Urinary bladder (tissue), 4 donors: ENCODE measurements around the gene RBM7. TPM values are rescaled to one million over a fixed set of nuclear protein-coding genes. Genes with fewer than 3 reads are reported as not detected.
A peak's percentile ranks its signal among the peaks of the same experiment; 100 is the strongest.

ENCODE experiments used
- DNase-seq: peaks from one replicate; pipeline ENCODE4 v3.0.0-alpha.2; 2015; ENCODE audit errors: extremely low spot score
- H3K27ac ChIP-seq: one replicate; pipeline ENCODE4 v1.5.1; 2013; ENCODE audit warnings: low read depth, mild to moderate bottlenecking, moderate library complexity
- H3K36me3 ChIP-seq: one replicate; pipeline ENCODE4 v1.6.1; 2013; ENCODE audit warnings: mild to moderate bottlenecking, moderate library complexity; ENCODE audit not compliant: insufficient read depth
- H3K4me1 ChIP-seq: one replicate; pipeline ENCODE4 v1.6.1; 2013; ENCODE audit warnings: mild to moderate bottlenecking, moderate library complexity; ENCODE audit not compliant: insufficient read depth
- H3K4me3 ChIP-seq: one replicate; pipeline ENCODE4 v1.5.1; 2013; ENCODE audit warnings: low read depth, low read length
- WGBS: extraction: QIAGEN DNeasy Blood & Tissue Kit; methylation state at CpG from one replicate; pipeline ENCODE4 v1.1.7; 2013; 5-methylcytosine and 5-hydroxymethylcytosine counted together
- polyA plus RNA-seq: library from polyadenylated mRNA; stranded (reverse); fragments of 200-250 nt; gene quantifications from one replicate; pipeline ENCODE4 v1.2.3, GENCODE V29; 2013
- total RNA-seq: library from RNA; depleted of rRNA; stranded (reverse); fragments of >200 nt; gene quantifications from one replicate; pipeline ENCODE4 v1.2.3, GENCODE V29; 2014
- donor health status: healthy with polysubstance abuse.
- donor health status: healthy.

Gene RBM7
- total and polyA plus RNA-seq, 2 donors, result 29.4 to 39.2 TPM

DNA sequence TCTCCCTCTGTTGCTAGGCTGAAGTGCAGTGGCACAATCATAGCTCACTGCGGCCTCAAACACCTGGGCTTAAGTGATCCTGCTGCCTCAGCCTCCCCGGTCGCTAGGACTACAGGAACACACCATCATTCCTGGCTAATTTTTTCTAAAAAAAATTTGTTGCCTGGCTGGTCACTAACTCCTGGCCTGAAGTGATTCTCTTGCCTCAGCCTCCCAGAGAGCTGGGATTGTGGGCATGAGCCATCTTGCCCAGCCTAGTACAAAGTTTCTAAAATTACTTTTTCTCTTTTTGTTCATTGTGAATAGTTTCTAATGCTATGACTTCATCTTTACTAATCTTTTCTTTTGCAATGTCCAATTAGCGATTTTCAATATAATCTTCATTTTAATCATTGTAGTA is 12.5 kb downstream of the RBM7 start:
- Histone ChIP-seq H3K36me3 (peaks cover 3% of the 10 kb centered on the region), H3K4me1 (no peaks in the 10 kb centered on the region), H3K4me3 (no peak overlapping the region), H3K27ac (no peak overlapping the region)
- 97% methylated on average over 4 of the region's 4 CpGs for WGBS
- DNase-seq, result no peak

DNA sequence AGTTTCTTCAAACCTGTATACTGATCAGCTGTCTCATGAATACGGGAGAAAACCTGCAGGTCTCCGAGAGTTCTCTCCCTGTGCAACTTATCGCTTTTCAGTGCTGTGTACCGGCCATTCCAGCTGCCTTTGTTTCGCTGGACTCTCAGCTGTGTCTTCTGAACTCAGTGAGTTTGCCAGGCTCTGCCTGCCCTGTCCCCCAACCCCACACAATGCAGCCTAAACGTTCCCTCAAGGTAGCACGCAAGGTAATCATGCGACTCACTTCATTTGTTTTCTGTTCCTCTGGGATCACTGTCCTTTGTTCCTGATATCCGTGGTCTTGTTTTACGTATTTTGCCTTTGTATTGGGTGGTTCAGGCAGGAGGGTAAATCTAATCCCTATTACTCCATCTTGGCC is 13.5 kb downstream of the RBM7 start:
- no peak for DNase-seq
- Histone ChIP-seq H3K4me3 (no peak overlapping the region), H3K27ac (no peak overlapping the region), H3K36me3 (peaks cover 3% of the 10 kb centered on the region), H3K4me1 (no peaks in the 10 kb centered on the region)
- WGBS, result 89% methylated on average over 10 of the region's 10 CpGs

DNA sequence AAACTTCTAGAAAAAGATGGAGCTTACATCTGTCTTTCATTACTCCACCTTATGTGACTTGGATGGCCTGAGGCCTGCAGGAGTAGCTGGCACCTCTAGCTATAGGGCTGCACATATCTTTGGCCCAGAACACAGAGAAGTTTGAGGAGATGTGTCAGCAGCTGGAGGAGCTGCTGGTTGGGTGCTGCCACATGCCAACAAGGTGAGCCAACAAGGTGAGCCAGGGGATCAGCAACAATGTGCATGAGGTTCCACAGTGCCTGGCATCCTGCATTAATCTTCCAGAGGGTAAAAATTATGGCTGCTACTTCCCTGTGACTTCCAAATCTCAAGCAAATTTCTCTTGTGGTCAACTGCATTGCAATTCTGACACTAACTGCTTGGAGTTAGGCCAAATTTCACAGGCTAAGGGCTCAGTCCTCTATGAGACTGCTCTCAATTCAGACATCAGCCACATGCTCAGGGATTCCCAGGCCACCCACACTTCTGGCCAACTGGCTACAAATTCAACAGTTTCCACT is 16.0 kb downstream of the RBM7 start:
- DNase-seq, result no peak
- H3K4me3 ChIP-seq, result no peak overlapping the region
- H3K4me1 ChIP-seq, result no peaks in the 10 kb centered on the region
- H3K27ac ChIP-seq, result no peak overlapping the region
- H3K36me3 ChIP-seq, result no peaks in the 10 kb centered on the region

DNA sequence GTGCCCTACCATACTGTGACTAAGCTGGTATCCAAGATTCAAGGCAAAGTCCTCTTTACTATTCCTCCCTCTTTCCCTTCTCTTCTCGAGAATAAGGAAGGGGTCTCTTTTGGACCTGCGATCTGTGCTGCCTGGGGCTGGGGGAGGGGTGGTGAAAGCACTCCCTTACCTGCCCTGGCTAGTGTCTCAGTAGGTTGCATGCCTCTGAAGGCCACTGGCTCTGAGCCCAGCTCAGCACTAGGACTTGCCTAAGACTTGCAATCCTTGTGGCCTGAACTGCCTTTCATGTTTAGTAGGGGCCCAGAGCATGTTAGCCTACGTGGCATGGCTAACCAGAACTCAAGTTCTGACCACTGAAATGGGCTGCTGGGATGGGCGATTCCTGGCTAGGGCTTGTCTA is 25.8 kb downstream of the RBM7 start:
- H3K4me3 ChIP-seq, result no peak overlapping the region
- H3K4me1 ChIP-seq, result no peaks in the 10 kb centered on the region
- WGBS, result 96% methylated on average over 4 of the region's 4 CpGs
- no peaks in the 10 kb centered on the region for H3K36me3 ChIP-seq
- H3K27ac ChIP-seq, result no peak overlapping the region
- DNase-seq, result no peak

DNA sequence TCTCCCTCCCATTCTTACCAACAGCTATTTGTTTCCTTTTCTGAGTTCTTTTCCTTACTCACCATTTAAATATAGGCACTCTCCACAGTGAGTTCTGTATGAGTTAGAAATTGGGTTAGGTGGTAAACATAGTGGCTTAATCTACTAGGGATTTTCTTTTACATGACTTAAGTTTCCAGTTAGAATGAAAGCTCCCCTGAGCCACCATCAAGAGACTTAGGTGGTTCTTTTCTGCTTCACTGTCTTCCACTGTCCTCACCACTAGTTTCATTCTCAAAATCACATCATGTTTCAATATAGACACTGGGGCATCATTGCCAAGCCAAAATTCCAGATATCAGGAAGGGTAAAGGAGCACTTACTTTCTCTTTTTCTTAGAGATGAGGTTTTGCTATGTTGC is 29.8 kb downstream of the RBM7 start:
- no peaks in the 10 kb centered on the region for H3K36me3 ChIP-seq
- no peak overlapping the region for H3K27ac ChIP-seq
- no peak for DNase-seq
- no peaks in the 10 kb centered on the region for H3K4me1 ChIP-seq
- no peak overlapping the region for H3K4me3 ChIP-seq

DNA sequence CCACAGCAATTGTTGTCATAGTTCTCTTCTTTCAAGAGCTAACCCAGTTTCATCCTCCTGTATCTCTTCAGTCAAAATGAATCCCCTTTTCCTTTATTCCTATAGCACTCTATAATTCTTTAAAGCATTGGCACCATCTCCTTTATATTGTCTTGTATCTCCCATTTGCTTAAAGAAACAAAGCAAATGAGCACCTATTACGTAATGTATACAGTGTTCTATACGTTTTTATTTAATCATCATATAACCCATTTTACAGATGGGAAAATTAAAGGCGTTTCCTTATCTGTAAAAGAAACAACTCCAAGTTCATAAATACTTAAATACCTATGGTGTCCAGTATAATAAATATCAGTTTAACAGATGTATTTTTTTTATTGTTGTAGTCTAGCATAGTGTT is 32.4 kb downstream of the RBM7 start:
- Histone ChIP-seq H3K4me3 (no peak overlapping the region), H3K36me3 (no peaks in the 10 kb centered on the region), H3K27ac (no peak overlapping the region), H3K4me1 (no peaks in the 10 kb centered on the region)
- DNase-seq, result no peak
- 55% methylated on average over 3 of the region's 3 CpGs for WGBS

DNA sequence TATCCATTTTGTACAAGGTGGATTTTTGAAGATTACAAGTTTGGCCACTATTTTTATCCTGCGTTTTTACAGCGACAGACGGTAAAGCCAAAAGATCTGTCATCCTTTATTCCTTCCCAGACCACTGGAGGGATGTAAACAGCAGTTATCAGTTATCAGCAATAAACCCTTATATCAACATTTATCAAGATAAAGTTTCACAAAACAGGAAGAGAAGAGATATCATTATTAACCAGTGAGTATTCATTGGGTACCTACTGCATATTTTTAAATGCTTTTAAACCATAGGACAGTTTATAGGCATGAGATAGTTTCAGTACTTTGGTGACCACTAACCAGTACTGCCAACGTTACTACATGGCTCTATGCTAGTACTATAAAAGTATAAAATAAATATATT is 32.9 kb downstream of the RBM7 start:
- no peak overlapping the region for H3K4me3 ChIP-seq
- 25% methylated on average over 4 of the region's 4 CpGs for whole genome bisulfite sequencing
- H3K27ac ChIP-seq, result no peak overlapping the region
- DNase-seq, result no peak
- H3K36me3 ChIP-seq, result no peaks in the 10 kb centered on the region
- no peaks in the 10 kb centered on the region for H3K4me1 ChIP-seq

DNA sequence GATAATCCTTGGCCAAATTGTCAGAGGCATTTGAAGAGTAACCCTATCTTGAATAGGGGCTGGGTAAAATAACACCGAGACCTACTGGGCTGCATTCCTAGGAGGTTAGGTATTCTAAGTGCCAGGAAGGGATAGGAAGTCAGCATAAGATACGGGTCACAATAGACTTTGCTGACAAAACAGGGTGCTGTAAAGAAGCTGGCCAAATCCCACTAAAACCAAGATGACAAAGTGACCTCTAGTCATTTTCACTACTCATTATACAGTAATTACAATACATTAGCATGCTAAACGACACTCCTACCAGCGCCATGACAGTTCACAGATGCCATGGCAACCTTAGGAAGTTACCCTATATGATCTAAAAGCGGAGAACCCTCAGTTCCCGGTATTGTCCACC is 37.8 kb downstream of the RBM7 start:
- WGBS, result 73% methylated on average over 6 of the region's 6 CpGs
- Histone ChIP-seq H3K4me1 (no peaks in the 10 kb centered on the region), H3K4me3 (no peak overlapping the region), H3K36me3 (no peaks in the 10 kb centered on the region), H3K27ac (no peak overlapping the region)
- no peak for DNase-seq

DNA sequence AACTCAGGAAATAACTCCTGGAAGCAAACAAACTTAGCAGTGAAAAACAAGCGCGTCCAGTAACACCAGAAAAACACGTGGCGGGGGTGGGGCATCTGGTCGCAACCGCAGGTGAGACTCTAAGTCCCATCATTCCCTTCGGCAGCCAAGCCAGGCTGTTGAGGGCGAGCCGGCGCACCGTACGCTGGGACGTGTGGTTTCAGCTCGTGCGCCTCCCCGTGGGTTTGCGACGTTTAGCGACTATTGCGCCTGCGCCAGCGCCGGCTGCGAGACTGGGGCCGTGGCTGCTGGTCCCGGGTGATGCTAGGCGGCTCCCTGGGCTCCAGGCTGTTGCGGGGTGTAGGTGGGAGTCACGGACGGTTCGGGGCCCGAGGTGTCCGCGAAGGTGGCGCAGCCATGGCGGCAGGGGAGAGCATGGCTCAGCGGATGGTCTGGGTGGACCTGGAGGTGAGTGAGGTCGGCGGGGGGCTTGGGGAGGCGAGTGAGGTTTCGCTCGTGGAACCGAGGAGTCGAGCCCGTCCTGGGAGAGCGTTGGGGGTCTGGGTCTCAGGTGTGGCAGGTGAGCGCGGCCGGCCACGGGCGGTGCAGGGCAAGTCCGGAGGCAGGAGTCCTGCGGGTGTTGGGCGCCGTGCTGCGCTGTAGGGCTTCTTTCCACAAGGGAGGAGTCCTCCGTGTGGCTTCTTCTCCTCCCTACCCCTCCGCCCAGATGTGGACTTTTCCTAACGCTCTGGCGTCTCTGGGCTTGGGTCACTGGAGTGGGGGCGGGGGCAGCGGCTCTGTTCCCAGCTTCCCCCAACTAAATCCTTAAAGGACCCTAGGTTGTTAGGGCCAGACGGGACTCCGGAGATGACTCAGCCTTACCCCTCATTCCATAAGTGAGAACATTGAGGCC is 39.0 kb downstream of the RBM7 start, which contains the start of gene REXO2:
Gene REXO2 (plus strand): TSS at position 239 of the 892 bp plus-strand sequence. CDS start 62 bp downstream, at position 301.
- WGBS, result under 1% methylated on average over 64 of the region's 64 CpGs
- DNase-seq, result peak; percentile 90
- Histone ChIP-seq H3K36me3 (no peaks in the 10 kb centered on the region), H3K4me3 (peak within 1 kb of the TSS; percentile 84), H3K27ac (peak within 1 kb of the TSS; percentile 76), H3K4me1 (no peaks in the 10 kb centered on the region)

DNA sequence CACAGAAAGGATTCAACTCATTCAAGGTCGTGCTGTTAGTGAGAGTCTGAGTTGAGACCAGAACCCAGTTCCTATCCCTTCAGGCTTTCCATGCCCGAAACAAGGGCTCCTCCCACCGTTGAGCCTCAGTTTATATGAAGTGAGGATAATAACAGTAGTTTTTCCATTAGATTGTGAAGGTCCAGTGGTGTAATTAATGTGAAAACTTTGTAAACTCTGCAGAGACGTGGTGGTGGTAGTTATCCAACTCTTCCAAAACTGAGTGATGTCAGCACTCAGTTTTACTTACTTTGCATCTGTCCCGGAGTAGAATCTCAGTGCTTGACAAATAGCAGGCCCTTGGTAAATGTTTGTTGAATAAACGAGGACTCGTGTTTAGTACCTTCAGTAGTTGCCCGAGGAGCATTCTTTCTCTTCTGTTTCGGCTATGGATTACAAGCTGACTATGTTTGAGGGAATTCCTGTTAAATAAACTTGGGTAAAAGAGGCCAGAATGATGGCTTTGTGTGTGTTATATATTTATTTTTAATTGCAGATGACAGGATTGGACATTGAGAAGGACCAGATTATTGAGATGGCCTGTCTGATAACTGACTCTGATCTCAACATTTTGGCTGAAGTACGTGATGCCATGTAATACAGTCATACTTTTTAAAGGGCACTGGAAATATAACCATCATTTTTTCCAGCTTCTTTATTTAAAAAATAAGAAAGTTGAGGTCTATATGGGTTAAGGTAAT is 39.8 kb downstream of the RBM7 start:
- Histone ChIP-seq H3K4me3 (peak overlapping the region; percentile 84), H3K36me3 (no peaks in the 10 kb centered on the region), H3K27ac (peak overlapping the region; percentile 76), H3K4me1 (no peaks in the 10 kb centered on the region)
- WGBS, result 8% methylated on average over 10 of the region's 10 CpGs
- DNase-seq, result no peak

DNA sequence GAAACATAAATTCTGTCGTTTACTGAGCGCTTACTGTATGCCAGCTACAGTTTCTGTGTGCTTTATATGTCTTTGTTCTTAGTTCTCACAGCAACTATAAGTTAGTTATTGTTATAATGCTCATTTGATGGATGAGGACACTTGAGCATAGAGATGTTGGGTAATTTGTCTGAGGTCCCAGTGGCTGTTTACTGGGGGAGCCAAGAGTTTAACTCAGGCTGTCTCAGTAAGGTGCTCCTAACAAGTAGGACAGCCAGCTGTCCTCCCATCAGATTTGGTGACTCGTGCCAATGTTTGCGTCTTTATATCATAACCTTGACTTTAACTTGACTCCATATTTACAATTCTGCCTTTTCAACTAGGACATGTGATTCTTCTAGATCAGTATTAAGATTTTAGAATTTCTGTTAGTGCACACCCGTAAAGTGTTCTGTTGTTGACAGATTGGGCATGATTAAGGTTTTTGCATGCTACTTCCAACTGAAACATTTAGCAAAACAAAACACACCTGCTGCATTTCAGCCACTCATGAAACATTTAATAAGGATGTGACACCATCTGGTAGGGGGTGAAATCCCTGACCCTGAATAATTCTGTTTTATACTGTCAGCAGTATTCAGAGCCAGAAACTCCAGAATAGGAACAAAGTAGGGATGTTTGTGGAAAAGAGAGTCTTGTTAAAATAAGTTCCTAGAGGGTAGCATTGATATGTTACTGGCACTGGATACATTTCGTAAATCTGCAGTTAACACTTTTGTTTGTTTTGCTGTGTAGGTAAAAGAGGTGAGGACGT is 40.7 kb downstream of the RBM7 start:
- whole genome bisulfite sequencing, result 49% methylated on average over 7 of the region's 7 CpGs
- Histone ChIP-seq H3K4me1 (no peaks in the 10 kb centered on the region), H3K4me3 (no peak overlapping the region), H3K27ac (no peak overlapping the region), H3K36me3 (no peaks in the 10 kb centered on the region)
- no peak for DNase-seq

DNA sequence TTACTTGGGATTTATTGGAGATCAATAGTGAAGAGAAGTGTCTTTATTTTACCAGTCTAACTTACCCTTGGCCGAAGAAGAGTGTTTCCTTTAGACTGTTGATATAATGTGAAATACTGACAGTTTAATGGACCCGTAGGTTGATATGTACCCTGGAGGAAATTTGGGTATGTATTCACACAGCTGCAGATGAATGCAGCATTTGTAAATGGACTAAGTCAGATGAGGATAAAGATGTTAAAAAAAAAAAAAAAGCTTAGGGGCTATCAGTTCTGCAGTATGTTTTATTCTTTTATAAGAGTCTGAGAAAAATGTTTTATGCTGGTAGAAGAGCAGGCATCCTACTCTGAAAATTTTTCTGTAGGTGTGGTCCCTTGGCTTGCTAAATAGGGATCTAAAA is 41.5 kb downstream of the RBM7 start:
- H3K27ac ChIP-seq, result no peak overlapping the region
- H3K4me3 ChIP-seq, result no peak overlapping the region
- 41% methylated on average over 2 of the region's 2 CpGs for WGBS
- no peaks in the 10 kb centered on the region for H3K36me3 ChIP-seq
- DNase-seq, result no peak
- H3K4me1 ChIP-seq, result no peaks in the 10 kb centered on the region

DNA sequence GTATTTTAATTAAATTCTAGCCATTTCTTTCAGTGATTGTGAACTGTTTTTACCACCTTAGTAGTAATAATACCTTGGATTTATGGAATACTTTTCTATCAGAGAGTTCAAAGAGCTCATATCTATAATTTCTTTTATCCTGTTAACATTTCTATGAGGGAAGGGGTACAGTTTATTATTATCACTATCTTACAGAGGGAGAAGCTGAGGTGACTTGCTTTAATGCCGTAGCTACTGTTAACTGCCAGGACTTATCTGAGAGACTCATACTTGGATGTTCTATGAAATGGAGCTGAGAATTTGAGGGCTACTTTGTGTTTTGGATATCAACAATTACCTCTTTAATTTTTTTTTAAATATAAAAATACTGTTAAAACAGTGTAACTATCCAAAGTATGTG is 42.1 kb downstream of the RBM7 start:
- Histone ChIP-seq H3K4me3 (no peak overlapping the region), H3K4me1 (no peaks in the 10 kb centered on the region), H3K36me3 (no peaks in the 10 kb centered on the region), H3K27ac (no peak overlapping the region)
- no peak for DNase-seq
- 87% methylated on average over 1 of the region's 1 CpG for WGBS
